ENCODE results near the gene MAPK6.

DNA sequence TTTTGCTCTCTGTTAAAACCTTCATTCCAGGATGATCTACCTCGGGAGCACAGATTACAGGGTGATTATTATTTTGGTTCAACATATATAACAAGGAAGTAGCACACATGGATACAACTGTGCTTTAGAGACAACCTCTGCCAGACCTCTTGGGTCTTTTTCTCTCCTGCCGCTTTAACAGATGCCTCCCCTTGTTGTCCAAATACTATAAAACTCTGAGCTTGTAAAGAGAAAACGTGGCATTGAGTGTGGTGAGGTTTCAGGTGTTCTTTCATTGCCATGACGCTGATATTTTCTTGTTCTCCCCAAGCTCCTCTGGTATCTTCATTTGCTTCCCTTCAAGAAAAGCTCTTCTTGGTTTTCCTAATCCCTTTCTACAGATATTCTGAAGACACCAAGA lies 64.6 kb downstream of the MAPK6 start:
- TF ChIP-seq, protein P1, sequence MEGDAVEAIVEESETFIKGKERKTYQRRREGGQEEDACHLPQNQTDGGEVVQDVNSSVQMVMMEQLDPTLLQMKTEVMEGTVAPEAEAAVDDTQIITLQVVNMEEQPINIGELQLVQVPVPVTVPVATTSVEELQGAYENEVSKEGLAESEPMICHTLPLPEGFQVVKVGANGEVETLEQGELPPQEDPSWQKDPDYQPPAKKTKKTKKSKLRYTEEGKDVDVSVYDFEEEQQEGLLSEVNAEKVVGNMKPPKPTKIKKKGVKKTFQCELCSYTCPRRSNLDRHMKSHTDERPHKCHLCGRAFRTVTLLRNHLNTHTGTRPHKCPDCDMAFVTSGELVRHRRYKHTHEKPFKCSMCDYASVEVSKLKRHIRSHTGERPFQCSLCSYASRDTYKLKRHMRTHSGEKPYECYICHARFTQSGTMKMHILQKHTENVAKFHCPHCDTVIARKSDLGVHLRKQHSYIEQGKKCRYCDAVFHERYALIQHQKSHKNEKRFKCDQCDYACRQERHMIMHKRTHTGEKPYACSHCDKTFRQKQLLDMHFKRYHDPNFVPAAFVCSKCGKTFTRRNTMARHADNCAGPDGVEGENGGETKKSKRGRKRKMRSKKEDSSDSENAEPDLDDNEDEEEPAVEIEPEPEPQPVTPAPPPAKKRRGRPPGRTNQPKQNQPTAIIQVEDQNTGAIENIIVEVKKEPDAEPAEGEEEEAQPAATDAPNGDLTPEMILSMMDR (IDR thresholded peaks at IDR 0.05) = no peak
- TF ChIP-seq POLR2A (IDR thresholded peaks at IDR 0.05) = no peak

Measured in breast epithelium (tissue), 3 donors.